ENCODE measurements around the gene ANAPC2.

DNA sequence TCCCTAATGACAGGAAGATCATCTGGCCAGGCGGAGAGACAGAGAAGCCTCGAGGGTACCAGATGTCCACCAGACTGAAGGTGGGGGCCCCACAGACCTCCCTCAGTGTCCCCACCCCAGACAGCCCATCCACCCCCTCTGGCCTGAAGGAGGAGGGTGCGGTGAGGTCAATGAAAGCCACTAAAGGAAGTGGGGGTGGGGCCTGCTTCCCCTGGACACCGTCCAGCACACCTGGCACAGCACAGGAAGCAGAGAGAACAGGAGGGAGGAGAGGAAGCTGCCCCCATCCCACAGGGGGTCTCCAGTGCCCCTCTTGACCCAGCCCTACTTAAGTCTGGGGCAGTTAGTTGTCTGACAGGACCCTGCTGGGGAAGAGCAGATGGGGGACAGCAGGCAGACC, 29.7 kb downstream of the ANAPC2 start:
- TF ChIP-seq ARNT (IDR thresholded peaks at IDR 0.05) = no peak
- no peak for TF ChIP-seq LEF1 (IDR thresholded peaks at IDR 0.05; ENCODE audit: borderline replicate concordance)
- no peak for TF ChIP-seq FOXM1 (IDR thresholded peaks at IDR 0.05; ENCODE audit: borderline replicate concordance)

Data from HEK293T (cell line).